ENCODE results near the gene SLC39A12.

SLC39A12 gene

GRCh38 chr10:17961551-17962422, 10.1 kb downstream of the SLC39A12 start:
- TF ChIP-seq ZBTB7A (IDR thresholded peaks at IDR 0.05; ENCODE audit: low read depth): no peak

DNA sequence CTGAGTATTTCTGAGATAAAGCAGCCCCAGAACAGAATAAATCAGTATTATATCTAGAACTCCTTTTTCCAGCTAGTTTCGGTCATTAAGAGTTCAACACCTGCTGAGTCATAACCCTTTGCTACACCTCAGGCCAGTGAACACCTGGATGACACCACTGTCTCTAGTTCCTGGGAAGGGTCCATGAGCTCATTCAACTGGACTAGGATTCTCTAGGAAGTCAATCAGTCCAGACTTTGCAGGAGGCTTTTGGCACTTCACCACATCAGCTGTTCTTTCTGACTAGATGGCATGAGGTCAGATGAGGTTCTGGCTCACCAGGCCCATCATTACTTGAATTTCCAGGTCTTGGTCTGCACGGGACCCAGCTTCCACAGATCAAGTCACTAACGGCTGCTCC, 11.7 kb downstream of the SLC39A12 start:
- no peak for TF ChIP-seq EGR1 (IDR thresholded peaks at IDR 0.05)
- TF ChIP-seq TCF12 (IDR thresholded peaks at IDR 0.05; ENCODE audit: low read depth): no peak
- no peak for TF ChIP-seq ZBTB7A (IDR thresholded peaks at IDR 0.05; ENCODE audit: low read depth)
- no peak for TF ChIP-seq NFIC (IDR thresholded peaks at IDR 0.05)
- TF ChIP-seq REST (IDR thresholded peaks at IDR 0.05; ENCODE audit: low read depth): no peak
- TF ChIP-seq YY1 (IDR thresholded peaks at IDR 0.05; ENCODE audit: low read depth): no peak
- no peak for TF ChIP-seq CREB1 (IDR thresholded peaks at IDR 0.05; ENCODE audit: low read depth)
- no peak for TF ChIP-seq EP300 (IDR thresholded peaks at IDR 0.05; ENCODE audit: borderline replicate concordance)
- TF ChIP-seq TAF1 (IDR thresholded peaks at IDR 0.05; ENCODE audit: low read depth): no peak
- TF ChIP-seq FOXM1 (IDR thresholded peaks at IDR 0.05; ENCODE audit: borderline replicate concordance, low read depth): no peak
- no peak for TF ChIP-seq TEAD4 (IDR thresholded peaks at IDR 0.05)
- TF ChIP-seq, protein P1, sequence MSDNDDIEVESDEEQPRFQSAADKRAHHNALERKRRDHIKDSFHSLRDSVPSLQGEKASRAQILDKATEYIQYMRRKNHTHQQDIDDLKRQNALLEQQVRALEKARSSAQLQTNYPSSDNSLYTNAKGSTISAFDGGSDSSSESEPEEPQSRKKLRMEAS (IDR thresholded peaks at IDR 0.05): no peak
- TF ChIP-seq CEBPB (IDR thresholded peaks at IDR 0.05): no peak
- no peak for TF ChIP-seq RAD21 (IDR thresholded peaks at IDR 0.05; ENCODE audit: low read depth)
- TF ChIP-seq, protein P2, sequence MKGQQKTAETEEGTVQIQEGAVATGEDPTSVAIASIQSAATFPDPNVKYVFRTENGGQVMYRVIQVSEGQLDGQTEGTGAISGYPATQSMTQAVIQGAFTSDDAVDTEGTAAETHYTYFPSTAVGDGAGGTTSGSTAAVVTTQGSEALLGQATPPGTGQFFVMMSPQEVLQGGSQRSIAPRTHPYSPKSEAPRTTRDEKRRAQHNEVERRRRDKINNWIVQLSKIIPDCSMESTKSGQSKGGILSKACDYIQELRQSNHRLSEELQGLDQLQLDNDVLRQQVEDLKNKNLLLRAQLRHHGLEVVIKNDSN (IDR thresholded peaks at IDR 0.05): no peak

GRCh38 chr10:17965649-17966235, 14.0 kb downstream of the SLC39A12 start:
- TF ChIP-seq EGR1 (IDR thresholded peaks at IDR 0.05): no peak
- TF ChIP-seq CEBPB (IDR thresholded peaks at IDR 0.05): no peak
- TF ChIP-seq FOXM1 (IDR thresholded peaks at IDR 0.05; ENCODE audit: borderline replicate concordance, low read depth): no peak
- no peak for TF ChIP-seq TCF12 (IDR thresholded peaks at IDR 0.05; ENCODE audit: low read depth)
- TF ChIP-seq REST (IDR thresholded peaks at IDR 0.05; ENCODE audit: low read depth): no peak
- no peak for TF ChIP-seq TEAD4 (IDR thresholded peaks at IDR 0.05)
- TF ChIP-seq YY1 (IDR thresholded peaks at IDR 0.05; ENCODE audit: low read depth): no peak
- TF ChIP-seq CREB1 (IDR thresholded peaks at IDR 0.05; ENCODE audit: low read depth): no peak
- TF ChIP-seq, protein P2 (IDR thresholded peaks at IDR 0.05): no peak
- TF ChIP-seq NFIC (IDR thresholded peaks at IDR 0.05): no peak
- TF ChIP-seq, protein P1 (IDR thresholded peaks at IDR 0.05): no peak
- TF ChIP-seq EP300 (IDR thresholded peaks at IDR 0.05; ENCODE audit: borderline replicate concordance): no peak
- TF ChIP-seq RAD21 (IDR thresholded peaks at IDR 0.05; ENCODE audit: low read depth): no peak
- TF ChIP-seq ZBTB7A (IDR thresholded peaks at IDR 0.05; ENCODE audit: low read depth): no peak
- TF ChIP-seq TAF1 (IDR thresholded peaks at IDR 0.05; ENCODE audit: low read depth): no peak

- no peak for TF ChIP-seq TAF1 (IDR thresholded peaks at IDR 0.05; ENCODE audit: low read depth)
- TF ChIP-seq ZBTB7A (IDR thresholded peaks at IDR 0.05; ENCODE audit: low read depth): no peak
- no peak for TF ChIP-seq EGR1 (IDR thresholded peaks at IDR 0.05)
- no peak for TF ChIP-seq NFIC (IDR thresholded peaks at IDR 0.05)
- no peak for TF ChIP-seq CREB1 (IDR thresholded peaks at IDR 0.05; ENCODE audit: low read depth)
- TF ChIP-seq TCF12 (IDR thresholded peaks at IDR 0.05; ENCODE audit: low read depth): no peak
- no peak for TF ChIP-seq RAD21 (IDR thresholded peaks at IDR 0.05; ENCODE audit: low read depth)
- TF ChIP-seq, protein P1 (IDR thresholded peaks at IDR 0.05): no peak
- no peak for TF ChIP-seq YY1 (IDR thresholded peaks at IDR 0.05; ENCODE audit: low read depth)
- no peak for TF ChIP-seq TEAD4 (IDR thresholded peaks at IDR 0.05)
- TF ChIP-seq EP300 (IDR thresholded peaks at IDR 0.05; ENCODE audit: borderline replicate concordance): no peak
- TF ChIP-seq REST (IDR thresholded peaks at IDR 0.05; ENCODE audit: low read depth): no peak
- TF ChIP-seq, protein P2 (IDR thresholded peaks at IDR 0.05): no peak
- no peak for TF ChIP-seq CEBPB (IDR thresholded peaks at IDR 0.05)
- TF ChIP-seq FOXM1 (IDR thresholded peaks at IDR 0.05; ENCODE audit: borderline replicate concordance, low read depth): no peak
Observed at GRCh38 chr10:17974505-17974904, 22.8 kb downstream of the SLC39A12 start.
